Cardiac fibroblast (primary cell): Measurements from ENCODE around the gene CDH12.

Experiments
- DNase-seq, 2 donors: peaks; one replicate each; pipeline versions ENCODE4 v3.0.0 to v3.0.0-alpha.2; 2010; ENCODE audit warnings: low read depth in 2 of 2
- H3K4me3 ChIP-seq, 2 donors: replicated peaks in 1 of 2; 1 replicate in 1 of 2; 2 replicates in 1 of 2; pipeline ENCODE4 v1.5.1; 2011; ENCODE audit warnings: low read depth in 2 of 2, low read length in 2 of 2, mild to moderate bottlenecking in 2 of 2, moderate library complexity in 1 of 2
- TF ChIP-seq, protein P1 (sequence below): IDR thresholded peaks from one replicate; pipeline ENCODE4 v1.5.1; 2011; ENCODE audit warnings: low read depth, mild to moderate bottlenecking, low read length, inconsistent platforms

The CDH12 gene

GRCh38 chr5:21776466-21776865 lies 1076.7 kb downstream of the CDH12 start:
- no peak for DNase-seq
- no peak overlapping the region for H3K4me3 ChIP-seq
- TF ChIP-seq, protein P1, sequence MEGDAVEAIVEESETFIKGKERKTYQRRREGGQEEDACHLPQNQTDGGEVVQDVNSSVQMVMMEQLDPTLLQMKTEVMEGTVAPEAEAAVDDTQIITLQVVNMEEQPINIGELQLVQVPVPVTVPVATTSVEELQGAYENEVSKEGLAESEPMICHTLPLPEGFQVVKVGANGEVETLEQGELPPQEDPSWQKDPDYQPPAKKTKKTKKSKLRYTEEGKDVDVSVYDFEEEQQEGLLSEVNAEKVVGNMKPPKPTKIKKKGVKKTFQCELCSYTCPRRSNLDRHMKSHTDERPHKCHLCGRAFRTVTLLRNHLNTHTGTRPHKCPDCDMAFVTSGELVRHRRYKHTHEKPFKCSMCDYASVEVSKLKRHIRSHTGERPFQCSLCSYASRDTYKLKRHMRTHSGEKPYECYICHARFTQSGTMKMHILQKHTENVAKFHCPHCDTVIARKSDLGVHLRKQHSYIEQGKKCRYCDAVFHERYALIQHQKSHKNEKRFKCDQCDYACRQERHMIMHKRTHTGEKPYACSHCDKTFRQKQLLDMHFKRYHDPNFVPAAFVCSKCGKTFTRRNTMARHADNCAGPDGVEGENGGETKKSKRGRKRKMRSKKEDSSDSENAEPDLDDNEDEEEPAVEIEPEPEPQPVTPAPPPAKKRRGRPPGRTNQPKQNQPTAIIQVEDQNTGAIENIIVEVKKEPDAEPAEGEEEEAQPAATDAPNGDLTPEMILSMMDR, result no peak

- TF ChIP-seq, protein P1, result no peak
- peak in 1 of 2 donors; percentile 49 for DNase-seq
- no peak overlapping the region for H3K4me3 ChIP-seq
Measured at GRCh38 chr5:21774801-21775200, 1078.3 kb downstream of the CDH12 start.

- TF ChIP-seq, protein P1, result no peak
- DNase-seq, result no peak
- no peak overlapping the region for H3K4me3 ChIP-seq
Measured at GRCh38 chr5:21774281-21774680, 1078.9 kb downstream of the CDH12 start.

- DNase-seq, result no peak
- TF ChIP-seq, protein P1, result no peak
- no peak overlapping the region for H3K4me3 ChIP-seq
Measured at GRCh38 chr5:21773456-21773855, 1079.7 kb downstream of the CDH12 start.

GRCh38 chr5:21765406-21765805 lies 1087.7 kb downstream of the CDH12 start:
- no peak overlapping the region for H3K4me3 ChIP-seq
- no peak for DNase-seq
- TF ChIP-seq, protein P1, result no peak

DNA sequence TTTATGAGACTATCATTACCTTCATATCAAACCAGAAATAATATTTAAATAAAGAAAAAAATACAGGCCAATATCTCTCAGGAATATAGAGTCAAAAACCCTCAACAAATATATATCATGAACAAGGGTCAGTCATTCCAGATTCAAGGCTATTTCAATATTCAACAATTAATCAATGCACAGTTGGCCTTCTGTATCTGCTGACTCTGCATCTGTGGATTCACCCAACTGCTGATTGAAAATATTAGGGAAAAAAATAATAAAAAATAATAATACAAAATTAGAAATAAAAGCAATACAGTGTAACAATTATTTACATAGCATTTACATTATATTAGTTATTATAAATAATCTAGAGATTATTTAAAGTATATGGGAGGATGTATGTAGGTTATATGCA lies 1114.0 kb downstream of the CDH12 start:
- no peak for DNase-seq
- TF ChIP-seq, protein P1, result no peak

DNA sequence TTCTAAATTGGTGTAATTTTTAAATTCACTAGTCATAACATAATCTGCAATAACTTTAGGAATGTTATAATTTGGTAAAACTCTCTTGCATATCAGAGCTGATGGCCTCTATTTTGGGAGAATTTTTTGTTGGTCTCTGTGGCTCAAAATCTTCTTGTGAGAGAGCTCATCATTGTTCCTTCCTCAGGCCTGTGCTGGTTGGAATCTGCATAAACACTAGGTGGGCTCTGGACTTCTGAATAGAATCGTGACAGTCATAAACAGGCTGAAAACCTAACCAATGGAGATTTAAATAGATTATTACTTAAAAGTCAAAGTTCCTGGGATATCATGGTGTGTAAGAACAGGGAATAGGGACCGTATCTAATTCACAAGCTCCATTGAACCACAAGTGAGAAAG lies 1129.6 kb downstream of the CDH12 start:
- DNase-seq, result no peak
- no peak overlapping the region for H3K4me3 ChIP-seq
- TF ChIP-seq, protein P1, result no peak

More for the DNA sequence above, 1114.0 kb downstream of the CDH12 start:
- H3K4me3 ChIP-seq, result no peak overlapping the region
